ENCODE results near the gene MRPS25.

GRCh38 chr3:15102836-15103235 lies 37.7 kb upstream of the MRPS25 start:
- no peak for TF ChIP-seq TFE3 (CRISPR knock-in tag; IDR thresholded peaks at IDR 0.05)
- TF ChIP-seq, protein P1, sequence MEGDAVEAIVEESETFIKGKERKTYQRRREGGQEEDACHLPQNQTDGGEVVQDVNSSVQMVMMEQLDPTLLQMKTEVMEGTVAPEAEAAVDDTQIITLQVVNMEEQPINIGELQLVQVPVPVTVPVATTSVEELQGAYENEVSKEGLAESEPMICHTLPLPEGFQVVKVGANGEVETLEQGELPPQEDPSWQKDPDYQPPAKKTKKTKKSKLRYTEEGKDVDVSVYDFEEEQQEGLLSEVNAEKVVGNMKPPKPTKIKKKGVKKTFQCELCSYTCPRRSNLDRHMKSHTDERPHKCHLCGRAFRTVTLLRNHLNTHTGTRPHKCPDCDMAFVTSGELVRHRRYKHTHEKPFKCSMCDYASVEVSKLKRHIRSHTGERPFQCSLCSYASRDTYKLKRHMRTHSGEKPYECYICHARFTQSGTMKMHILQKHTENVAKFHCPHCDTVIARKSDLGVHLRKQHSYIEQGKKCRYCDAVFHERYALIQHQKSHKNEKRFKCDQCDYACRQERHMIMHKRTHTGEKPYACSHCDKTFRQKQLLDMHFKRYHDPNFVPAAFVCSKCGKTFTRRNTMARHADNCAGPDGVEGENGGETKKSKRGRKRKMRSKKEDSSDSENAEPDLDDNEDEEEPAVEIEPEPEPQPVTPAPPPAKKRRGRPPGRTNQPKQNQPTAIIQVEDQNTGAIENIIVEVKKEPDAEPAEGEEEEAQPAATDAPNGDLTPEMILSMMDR (IDR thresholded peaks at IDR 0.05 in 2 of 3, conservative IDR thresholded peaks at IDR 0.05 in 1 of 3; ENCODE audit: insufficient read depth in 2 of 3, low read depth in 1 of 3, low read length in 3 of 3): no peak
- no peak for TF ChIP-seq RAD21 (CRISPR knock-in tag; conservative IDR thresholded peaks at IDR 0.05 in 1 of 2, IDR thresholded peaks at IDR 0.05 in 1 of 2)

Measured in K562 (cell line).